HG02588 (cell line): ENCODE measurements around the gene STARD4.
A peak's percentile ranks its signal among the peaks of the same experiment; 100 is the strongest.

ENCODE experiments used
- ATAC-seq: cut with Tn5 transposase; IDR thresholded peaks from one replicate; pipeline ENCODE4 v1.9.1; 2021; ENCODE audit warnings: mild to moderate bottlenecking, moderate library complexity; ENCODE audit not compliant: unreplicated experiment

The STARD4 gene

GRCh38 chr5:111512375-111513130 is at the start of gene STARD4:
TSS of gene STARD4 (minus strand) at chr5:111512535. CDS start at chr5:111507433, 5,102 bp downstream.
- peak; percentile 93 for ATAC-seq

- ATAC-seq: no peak
Observed at GRCh38 chr5:111559680-111560079, 47.3 kb upstream of the STARD4 start.

- ATAC-seq: no peak
Observed at GRCh38 chr5:111557686-111558085, 45.4 kb upstream of the STARD4 start.

- ATAC-seq: no peak
Observed at GRCh38 chr5:111557111-111557510, 44.8 kb upstream of the STARD4 start.

GRCh38 chr5:111556501-111556900 is 44.2 kb upstream of the STARD4 start:
- no peak for ATAC-seq

- no peak for ATAC-seq
Observed at GRCh38 chr5:111555760-111556159, 43.4 kb upstream of the STARD4 start.

GRCh38 chr5:111553868-111554267 is 41.5 kb upstream of the STARD4 start:
- ATAC-seq: no peak

- no peak for ATAC-seq
Observed at GRCh38 chr5:111552896-111553295, 40.6 kb upstream of the STARD4 start.

- ATAC-seq: no peak
Observed at GRCh38 chr5:111552492-111552891, 40.2 kb upstream of the STARD4 start.

GRCh38 chr5:111551569-111552275 is 39.4 kb upstream of the STARD4 start:
- ATAC-seq: no peak

GRCh38 chr5:111551161-111551560 is 38.8 kb upstream of the STARD4 start:
- ATAC-seq: no peak

GRCh38 chr5:111550282-111551020 is 38.1 kb upstream of the STARD4 start:
- peak; percentile 90 for ATAC-seq

GRCh38 chr5:111548992-111549649 is 36.8 kb upstream of the STARD4 start:
- ATAC-seq: no peak

- no peak for ATAC-seq
Observed at GRCh38 chr5:111548348-111548950, 36.1 kb upstream of the STARD4 start.

GRCh38 chr5:111545031-111545430 is 32.7 kb upstream of the STARD4 start:
- ATAC-seq: no peak

- ATAC-seq: no peak
Observed at GRCh38 chr5:111537141-111538024, 25.0 kb upstream of the STARD4 start.

GRCh38 chr5:111535879-111536549 is 23.7 kb upstream of the STARD4 start:
- no peak for ATAC-seq

GRCh38 chr5:111532886-111533582 is 20.7 kb upstream of the STARD4 start:
- ATAC-seq: no peak
